ENCODE results near the gene KRT83.

Gene KRT83

DNA sequence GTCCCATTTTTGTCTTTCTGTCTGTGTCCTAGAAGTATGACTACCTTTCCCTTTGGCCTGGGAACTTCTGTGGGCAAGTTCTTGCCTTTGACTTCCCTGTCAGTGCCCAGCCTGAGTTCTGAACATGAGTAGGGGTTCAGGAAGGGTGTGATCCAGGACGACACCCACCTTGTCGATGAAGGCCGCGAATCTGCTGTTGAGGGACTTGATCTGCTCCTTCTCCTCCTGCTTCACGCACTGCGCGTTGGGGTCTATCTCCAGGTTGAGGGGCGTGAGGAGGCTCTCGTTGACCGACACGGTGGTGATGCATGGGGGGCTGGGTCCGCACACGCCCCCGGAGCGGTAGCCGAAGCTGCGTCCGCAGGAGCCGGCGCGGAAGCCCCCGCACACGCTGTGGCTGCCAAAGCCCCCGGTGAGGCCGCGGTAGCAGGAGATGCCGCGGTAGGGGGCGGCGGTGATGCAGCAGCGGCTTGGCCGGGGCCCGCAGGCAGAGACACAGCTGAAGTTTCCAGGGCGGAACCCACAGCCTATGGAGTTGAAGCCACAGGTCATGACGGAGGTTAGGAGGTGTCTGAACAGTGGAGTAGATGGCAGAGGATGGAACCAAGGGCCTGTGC lies at the start of gene KRT83:
KRT83 (minus strand) TSS at position 615 of the 617 bp plus-strand sequence; CDS start at position 552, 63 bp downstream.
- no peak for DNase-seq (ENCODE audit: low read depth, low spot score)

DNA sequence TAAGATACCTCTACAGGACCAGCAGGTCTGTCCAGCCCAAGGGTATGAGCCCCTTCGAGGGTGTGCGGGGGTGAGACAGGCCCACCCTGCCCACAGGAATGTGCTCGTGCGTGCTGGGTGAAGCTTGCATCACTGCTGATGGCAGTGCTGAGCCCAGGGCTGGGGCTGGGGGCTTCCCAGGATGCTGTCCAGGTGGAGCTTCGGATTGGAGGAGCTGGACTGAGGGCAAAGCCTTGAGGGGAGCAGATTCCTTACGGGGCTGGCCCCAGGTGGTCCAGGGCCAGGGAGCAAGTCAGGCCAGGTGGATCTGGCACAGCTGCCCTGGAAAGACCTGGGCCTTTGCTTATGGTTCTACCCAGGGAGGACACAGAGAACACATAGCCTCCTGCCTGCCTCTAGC lies 48.6 kb upstream of the KRT83 start:
- no peak for DNase-seq (ENCODE audit: low read depth, low spot score)

DNA sequence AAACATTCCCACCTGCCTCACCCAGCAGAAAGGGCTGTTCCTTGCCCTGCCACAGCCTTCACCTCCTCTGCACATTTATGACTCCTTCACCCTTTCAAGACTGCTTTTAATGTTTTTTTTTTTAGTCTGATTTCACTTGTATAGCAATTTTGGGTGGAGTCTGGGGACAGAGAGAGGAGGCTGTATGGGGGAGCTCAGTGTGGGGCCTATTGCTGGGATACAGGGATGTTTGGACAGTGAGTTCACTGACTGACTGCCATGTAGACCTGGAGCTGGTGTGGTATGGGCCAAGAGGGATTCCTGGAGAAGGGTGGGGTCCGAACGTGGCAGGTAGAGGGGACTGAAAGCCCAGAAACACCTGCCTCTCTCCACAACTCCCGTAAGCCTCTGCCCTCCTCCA lies 48.0 kb upstream of the KRT83 start:
- no peak for DNase-seq (ENCODE audit: low read depth, low spot score)

DNA sequence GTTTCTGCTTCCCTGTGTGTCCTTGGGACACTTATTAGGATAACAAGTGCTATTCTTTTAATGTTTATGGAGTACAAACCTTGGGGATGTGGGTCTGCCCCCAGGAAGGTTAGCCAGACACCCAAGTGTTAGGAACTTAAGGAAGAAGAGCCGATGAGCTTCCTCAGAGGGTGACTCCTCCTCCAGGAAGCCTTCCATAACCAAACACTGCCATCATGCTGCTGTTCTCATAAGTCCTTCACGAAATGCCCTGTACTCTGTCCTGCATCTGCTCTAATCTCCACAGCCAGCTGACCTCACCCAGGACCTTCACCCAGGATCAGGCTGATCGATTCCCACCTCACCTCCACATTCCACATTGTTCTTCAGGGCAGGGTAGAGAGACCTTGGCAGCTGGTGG lies 47.3 kb upstream of the KRT83 start:
- DNase-seq (ENCODE audit: low read depth, low spot score) = no peak

DNA sequence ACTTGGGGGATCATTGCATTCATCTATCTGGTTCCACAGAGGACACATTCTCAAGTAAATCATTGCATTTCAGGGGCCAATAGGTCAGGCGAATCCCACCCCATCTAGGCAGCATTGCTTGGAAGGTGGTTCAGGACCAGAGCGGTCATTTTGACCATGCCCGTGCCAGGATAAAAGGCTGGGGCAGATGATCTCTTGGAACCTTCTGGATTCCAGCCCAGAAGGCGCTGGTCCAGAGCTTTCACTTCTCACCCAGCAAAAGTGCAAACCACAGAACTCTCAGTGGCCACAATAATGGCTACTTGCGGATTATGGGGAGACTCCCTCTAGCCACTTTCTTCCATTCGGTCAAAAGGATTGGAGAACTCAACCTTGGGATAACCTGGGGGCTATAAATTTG lies 46.7 kb upstream of the KRT83 start:
- no peak for DNase-seq (ENCODE audit: low read depth, low spot score)

DNA sequence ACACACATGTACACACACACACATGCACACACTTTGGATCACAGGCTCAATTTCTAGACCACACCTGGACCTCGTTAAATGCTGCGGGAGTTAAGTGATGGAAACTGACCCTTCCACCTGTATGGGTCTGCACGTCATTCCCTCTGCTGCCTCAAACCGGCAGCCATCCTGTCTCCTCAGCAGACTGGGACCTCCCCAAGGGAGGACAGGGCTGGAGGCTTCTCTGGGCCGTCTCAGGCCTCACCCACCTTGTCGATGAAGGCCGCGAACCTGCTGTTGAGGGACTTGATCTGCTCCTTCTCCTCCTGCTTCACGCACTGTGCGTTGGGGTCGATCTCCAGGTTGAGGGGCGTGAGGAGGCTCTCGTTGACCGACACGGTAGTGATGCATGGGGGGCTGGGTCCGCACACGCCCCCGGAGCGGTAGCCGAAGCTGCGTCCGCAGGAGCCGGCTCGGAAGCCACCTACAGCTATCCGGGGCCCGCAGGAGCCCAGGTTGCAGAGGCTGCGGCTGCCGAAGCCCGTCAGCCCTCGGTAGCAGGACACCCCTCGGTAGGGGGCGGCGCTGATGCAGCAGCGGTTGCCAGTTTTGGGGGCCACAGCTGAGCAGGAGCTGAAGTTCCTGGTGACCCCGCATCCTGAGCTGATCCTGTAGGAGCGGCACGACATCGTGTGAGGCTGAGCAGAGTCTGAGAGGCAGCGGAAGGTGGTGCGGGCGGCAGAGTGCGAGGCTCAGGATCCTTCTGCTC lies 45.7 kb upstream of the KRT83 start, which contains the start of gene KRT85:
KRT85 (minus strand) TSS at position 744 of the 748 bp plus-strand sequence; CDS start at position 668, 76 bp downstream.
- no peak for DNase-seq (ENCODE audit: low read depth, low spot score)

DNA sequence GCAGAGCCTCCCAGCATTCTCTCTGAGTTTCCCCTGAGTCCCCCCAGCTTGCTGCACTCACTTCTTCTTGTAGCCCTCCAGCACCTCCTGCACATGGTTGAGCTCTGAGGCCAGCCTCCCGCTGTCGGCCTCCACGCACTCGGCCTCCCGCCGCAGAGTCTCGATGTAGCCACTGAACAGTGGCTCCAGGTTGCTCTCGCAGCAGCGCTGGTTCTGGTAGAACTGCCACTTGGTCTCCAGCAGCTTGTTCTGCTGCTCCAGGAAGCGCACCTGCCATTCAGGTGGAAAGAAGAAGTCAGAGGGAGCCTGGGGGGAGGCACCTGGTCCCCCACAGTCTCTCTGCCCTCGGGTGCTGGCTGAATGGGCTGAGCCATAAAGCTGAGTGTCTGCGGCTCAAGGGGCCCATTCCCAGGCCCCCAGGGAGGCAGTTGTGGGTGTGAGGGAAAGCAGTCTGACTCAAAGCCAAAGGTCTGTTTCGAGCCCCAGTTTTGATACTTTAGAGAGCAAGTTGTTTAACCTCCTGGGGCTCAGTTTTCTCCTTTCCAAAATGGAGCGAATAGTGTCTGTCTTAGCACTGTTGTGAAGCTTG lies 43.8 kb upstream of the KRT83 start:
- no peak for DNase-seq (ENCODE audit: low read depth, low spot score)

DNA sequence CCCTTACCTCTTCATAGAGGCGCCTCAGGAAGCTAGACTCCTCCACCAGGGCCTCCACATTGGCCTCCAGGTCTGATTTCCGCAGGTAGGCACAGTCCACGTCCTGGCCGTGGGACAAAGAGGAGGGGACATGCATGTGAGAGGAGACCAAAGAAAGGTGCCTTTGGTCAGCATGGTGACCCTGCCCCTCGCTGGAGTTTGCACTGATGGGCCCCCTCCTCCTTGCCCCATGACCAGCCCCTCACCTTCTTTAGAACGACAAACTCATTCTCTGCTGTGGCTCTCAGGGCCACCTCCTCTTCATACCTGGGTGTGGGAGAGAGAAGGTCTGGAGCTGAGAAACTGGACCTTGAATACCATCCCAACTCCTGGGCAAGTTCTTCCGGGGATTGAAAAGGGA lies 42.9 kb upstream of the KRT83 start:
- no peak for DNase-seq (ENCODE audit: low read depth, low spot score)

DNA sequence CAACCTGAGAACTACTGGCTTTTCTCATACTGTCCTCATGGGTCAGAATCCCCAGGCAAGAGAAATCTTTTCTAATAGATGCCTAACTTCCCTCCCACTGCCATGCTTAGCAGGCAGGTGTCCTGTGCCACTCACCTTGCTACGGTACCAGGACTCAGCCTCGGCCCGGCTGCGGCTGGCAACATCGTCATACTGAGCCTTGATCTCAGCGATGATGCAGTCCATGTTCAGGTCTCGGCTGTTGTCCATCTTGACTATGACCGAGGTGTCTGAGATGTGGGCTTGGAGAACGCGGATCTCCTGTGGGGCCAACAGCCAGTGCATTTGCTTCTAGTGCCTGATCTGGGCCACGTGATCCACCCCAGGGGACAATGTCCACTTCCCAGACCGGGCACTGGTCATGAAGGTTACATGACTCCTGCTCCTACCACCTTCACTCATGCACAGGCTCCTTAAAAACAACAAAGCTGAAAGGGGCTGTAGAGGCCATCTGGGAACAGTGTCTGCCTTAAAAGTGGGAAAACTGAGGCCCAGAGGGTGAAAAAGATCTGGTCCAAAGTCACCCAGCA lies 42.0 kb upstream of the KRT83 start:
- no peak for DNase-seq (ENCODE audit: low read depth, low spot score)

DNA sequence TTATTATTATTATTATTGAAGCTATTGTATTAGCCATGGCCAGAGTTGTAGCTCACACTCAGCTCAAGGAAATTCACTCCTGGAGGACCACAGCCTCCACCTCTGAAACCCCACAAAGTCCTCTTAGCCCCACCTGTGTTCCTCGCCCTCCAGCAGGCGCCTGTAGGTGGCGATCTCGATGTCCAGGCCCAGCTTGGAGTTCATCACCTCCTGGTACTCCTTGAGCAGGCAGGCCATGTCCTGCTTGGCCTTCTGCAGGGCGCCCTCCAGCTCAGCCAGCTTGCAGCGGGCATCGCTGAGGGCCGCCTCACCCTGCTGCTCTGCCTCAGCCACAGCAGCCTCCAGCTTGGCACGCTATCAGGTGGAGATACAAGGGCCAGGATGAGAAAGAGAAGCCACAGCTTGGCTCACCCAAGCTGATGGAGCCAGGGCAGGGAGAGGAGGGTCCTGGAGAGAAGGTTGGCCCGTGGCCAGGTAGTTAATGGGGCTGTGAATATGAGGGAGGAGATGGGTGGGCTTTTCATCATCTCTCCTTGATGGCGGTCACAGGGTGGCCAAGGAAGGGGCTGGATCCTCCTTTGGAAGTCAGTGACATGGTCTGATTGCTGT lies 41.0 kb upstream of the KRT83 start:
- DNase-seq (ENCODE audit: low read depth, low spot score) = no peak

DNA sequence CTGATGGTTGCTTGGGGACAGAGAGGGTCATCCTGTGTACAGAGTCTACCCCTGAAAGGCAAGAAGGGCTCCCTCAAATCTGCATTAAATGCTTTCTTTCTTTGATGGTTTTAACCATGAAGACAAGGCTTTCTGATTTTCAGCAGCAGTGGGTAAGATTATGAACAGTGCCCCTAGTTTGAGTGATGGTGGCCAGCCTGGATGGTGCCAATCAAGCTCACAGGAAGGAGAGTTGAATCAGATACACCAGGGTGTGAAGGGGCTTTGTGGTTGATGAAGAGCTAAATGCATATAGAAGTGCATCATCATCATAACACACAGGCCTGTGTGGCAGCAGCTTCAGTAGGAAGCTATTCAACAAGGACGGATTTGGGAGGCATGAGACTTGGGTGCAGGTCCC lies 40.4 kb upstream of the KRT83 start:
- no peak for DNase-seq (ENCODE audit: low read depth, low spot score)

DNA sequence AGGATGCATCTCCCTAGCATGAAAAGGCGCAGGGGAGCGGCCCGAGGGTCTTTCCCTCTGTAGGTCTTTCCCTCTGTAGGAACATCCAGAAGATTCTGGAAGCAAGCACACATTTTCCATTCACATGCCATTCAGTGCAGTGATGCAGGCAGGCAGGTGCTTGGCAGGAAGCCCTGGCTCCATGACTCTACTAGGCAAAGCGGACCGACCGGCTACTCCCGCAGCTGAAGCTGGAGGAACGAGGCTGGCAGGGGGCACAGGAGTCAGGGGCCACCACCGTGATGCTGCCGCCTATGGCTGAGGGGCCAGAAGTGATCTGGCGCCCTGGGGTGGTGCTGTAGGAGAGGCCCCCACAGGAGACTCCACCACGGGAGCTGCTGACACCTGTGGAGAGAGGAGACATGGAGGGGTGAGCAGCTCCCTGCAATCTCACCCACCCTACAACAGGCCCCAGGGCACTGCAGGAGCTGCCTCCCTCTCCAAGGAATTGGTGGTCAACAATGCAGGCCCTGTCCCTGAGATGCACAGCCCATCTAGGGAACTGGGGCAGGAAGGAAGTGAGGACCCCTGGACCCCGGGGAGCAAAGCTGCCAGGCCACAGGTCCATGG lies 39.6 kb upstream of the KRT83 start:
- DNase-seq (ENCODE audit: low read depth, low spot score) = no peak

DNA sequence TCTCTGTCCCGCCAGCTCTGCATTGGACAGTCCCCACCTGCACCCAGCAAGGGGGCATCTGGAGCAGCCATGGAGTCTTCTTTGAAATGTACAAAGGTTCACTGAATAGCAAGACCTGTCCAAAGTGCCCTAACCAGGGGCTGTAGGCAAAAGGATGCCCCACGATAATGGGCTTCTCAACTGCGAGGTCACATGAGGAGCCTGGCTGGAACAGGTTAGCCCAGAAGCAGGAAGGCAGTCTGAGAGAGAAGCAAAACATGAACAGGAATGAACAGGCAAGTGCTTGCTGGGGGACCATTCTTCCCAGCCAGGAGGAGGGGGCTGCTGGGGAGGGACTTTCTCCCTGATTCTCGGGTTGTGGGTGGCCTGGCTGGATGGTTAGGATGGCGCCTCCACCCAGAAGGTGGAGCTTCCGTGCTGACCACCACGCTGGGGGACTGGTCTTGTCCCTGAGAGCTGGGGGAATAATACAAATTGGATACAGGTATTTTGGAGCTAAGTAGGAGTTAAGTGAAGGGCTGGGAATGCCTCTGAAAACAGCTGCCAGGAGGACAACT lies 39.0 kb upstream of the KRT83 start:
- DNase-seq (ENCODE audit: low read depth, low spot score) = no peak

DNA sequence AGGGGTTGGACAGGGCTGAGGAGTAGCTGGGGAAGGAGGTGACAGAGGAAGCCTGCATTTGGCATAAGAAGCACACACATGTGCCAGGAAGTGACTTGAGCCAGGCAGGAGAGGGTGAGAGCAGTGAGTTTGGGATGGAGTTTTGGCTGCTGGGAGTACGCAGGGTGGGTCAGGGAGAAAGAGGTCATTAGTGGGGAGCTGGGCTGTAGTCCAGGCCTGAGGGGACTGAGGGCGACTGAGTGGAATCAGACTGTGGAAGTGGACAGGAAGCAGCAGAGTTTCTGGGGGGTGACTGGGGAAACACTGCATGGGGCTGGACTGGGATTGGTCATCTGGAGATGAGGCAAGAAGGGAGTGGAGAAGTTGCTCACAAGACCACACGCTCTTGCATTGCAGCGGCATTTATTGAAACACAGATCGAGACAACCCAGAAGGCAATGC lies 38.4 kb upstream of the KRT83 start:
- DNase-seq (ENCODE audit: low read depth, low spot score) = no peak

DNA sequence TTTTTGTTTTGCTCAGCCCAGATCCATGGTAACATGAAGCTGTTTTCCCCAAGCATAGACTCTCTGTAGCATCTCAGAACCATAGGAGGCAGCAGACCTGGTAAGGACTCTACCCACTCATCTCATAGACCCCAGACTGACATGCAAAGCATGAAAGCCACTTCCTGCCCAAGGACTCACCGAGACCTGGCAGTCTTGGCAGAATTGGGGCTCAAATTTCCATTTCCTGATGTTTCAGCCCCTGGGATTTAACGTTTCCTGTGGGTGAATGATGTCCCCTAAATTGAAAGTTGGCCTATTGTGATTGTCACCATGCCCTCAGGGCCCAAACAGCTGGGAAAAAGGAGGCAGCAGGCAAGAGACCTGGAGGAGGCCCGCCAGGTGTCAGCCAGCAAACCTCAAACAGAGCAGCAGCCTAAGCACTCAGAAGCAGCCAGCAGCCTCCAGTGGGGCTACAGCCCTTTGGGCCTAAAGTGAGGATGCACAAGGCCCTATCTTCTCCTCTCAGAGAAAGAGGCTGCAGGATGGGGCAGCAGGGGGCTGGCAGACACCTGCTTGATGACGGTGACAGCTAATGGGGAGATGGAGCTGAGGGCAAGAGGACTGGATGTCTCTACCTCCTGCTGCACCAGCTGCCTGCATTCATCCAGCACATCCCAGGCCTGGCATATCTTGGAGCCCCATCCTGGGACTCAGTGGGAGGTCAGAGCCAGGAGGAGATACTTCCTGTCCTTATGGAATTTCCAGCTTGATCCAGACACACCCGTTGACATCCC lies 37.6 kb upstream of the KRT83 start:
- no peak for DNase-seq (ENCODE audit: low read depth, low spot score)

DNA sequence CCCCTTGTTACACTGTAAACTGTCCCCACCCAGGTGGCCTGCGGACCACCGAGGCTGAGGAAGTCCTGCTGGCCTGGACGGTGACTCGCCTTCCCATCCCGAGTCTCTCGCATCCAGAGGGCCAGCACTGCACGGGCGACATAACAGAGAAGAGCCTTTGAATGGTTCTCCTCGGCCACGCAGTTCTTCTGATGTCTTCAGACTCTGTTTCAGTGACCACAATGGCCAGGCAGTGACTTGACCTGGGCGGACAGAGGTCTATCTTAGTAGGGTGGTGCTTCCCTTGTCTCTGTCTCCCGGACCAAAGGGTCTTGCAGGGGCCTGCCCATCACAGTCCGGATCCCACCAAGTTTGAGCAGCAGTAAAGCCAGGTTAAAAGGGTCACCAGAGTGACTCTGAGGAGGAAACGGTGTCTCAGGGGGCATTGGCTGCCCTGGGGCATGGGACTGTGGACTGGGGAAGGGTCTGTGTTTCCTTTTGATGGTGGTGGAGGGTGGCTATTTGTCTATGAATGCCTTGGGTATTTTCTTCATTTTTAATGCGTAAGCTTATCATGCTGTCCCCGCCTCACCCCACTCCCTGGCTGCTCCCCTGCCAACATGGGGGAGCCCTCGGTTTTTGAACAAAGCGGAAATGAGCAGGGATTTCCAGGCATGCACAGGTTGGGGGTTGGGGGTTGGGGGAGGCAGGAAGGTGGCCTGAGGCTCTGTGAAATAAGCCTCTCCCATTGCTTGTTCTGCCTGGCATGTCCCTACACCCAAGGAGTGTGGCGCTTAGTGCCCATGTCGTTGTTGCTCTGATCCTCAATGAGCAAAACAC lies 35.8 kb upstream of the KRT83 start:
- DNase-seq (ENCODE audit: low read depth, low spot score) = no peak

DNA sequence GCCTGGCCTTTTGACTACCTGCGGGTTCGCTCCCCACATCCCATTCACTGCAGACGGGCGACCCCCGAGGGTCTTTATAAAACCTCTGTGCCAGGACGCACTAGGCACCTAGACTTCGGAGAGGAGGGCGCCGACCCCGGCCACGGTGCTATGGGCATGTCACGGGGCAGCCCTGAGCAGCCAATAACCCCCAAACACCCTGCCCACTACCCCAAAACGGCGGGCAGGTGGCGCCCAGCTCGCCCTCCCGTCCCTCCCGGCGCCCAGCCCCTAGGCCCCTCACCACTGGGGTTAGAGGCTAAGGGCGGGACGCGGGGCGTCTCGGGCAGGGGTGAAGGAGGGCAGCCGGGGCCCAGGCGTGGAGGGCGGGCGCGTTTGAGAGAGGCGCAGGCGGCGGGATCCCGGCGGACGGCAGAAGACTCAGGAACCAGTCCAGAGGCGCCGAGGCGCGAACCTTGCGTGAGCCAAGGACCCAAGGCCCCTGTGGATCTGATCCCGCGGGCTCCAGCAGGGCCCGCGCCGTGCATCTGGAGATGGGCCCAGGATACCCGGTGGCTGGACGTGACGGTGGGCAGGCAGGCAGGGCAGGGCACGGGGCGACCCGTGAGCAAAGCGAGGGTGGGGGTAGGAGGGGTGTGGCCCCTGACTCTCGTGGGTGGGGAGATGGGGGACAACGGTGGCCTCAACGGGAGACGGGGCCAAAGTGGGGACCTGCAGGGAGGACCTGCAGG lies 35.0 kb upstream of the KRT83 start:
- no peak for DNase-seq (ENCODE audit: low read depth, low spot score)

DNA sequence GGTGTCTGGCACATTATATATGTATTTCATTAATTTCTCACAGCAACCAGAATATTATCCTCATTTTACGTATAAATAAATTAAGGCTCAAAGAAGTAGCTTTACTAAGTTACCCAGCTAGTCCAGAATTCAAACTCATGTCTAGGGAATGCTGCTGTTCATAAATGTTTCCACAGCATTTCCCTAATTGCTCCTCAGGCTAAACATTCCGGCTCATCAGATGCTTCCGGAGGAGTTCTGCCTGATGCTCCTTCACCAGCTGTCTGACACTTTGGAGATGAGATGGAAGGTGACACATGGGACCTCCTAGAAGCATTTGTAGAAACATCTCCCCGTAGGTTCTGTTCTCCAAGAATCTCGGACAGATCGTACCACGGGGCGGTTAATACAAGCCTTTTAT lies 34.0 kb upstream of the KRT83 start:
- no peak for DNase-seq (ENCODE audit: low read depth, low spot score)

DNA sequence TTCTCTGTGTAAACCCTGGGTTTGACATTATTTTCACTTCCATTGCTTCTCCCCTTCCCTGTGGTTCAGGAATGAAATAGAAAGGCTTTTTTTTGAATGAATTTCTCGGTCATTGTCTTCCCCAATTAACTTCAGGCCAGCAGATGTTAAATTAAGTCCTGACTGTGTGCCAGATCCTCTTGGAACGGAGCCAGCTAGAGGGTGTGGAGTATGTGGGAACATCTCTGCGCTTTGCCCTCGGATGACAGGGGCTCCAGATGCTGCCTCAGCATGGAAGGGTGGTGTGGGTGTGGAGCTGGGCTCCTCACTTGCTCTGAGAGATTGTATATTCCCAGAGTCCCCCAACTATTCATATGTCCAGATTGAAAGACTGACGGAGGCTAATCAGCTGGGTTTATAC lies 33.0 kb upstream of the KRT83 start:
- DNase-seq (ENCODE audit: low read depth, low spot score) = no peak
